SK-N-SH treated with all-trans-retinoic acid at 6 μM for 48 hours (cell line): Measurements from ENCODE around the gene CALB2.
A peak's percentile ranks its signal among the peaks of the same experiment; 100 is the strongest.

Experiments used
- ATAC-seq: fragments of 200-7000 bp; cut with Tn5 transposase; 3 replicates; pipeline ENCODE4 v1.9.1; 2020; ENCODE audit warnings: mild to moderate bottlenecking, moderate library complexity
- ARNTL ChIP-seq: fragments of 450-650 bp; formaldehyde crosslinking; IDR thresholded peaks from 2 replicates; pipeline ENCODE4 v1.5.0; 2020; ENCODE audit warnings: low read depth, mild to moderate bottlenecking, moderate library complexity, borderline replicate concordance
- BACH2 ChIP-seq: fragments of 250-450 bp; sonication (Bioruptor Pico); IDR thresholded peaks from 2 replicates; pipeline ENCODE4 v1.9.0; 2021; ENCODE audit warnings: mild to moderate bottlenecking, borderline replicate concordance
- CREB5 ChIP-seq: fragments of 250-450 bp; sonication (Bioruptor Pico); IDR thresholded peaks from 2 replicates; pipeline ENCODE4 v1.5.1; 2020; ENCODE audit warnings: low read depth, mild to moderate bottlenecking, moderate library complexity
- CSDC2 ChIP-seq: fragments of 250-450 bp; sonication (Bioruptor Pico); IDR thresholded peaks from 2 replicates; pipeline ENCODE4 v1.5.0; 2020; ENCODE audit warnings: mild to moderate bottlenecking, moderate library complexity
- ESRRG ChIP-seq: fragments of 250-450 bp; sonication (Bioruptor Pico); IDR thresholded peaks from 2 replicates; pipeline ENCODE4 v1.6.1; 2021; ENCODE audit warnings: mild to moderate bottlenecking
- GLIS3 ChIP-seq: fragments of 250-450 bp; sonication (Bioruptor Pico); IDR thresholded peaks from 2 replicates; pipeline ENCODE4 v1.5.0; 2020; ENCODE audit warnings: mild to moderate bottlenecking, moderate library complexity
- OSR1 ChIP-seq: fragments of 250-450 bp; sonication (Bioruptor Pico); IDR thresholded peaks from 2 replicates; pipeline ENCODE4 v1.8.0; 2022; ENCODE audit warnings: moderate library complexity, mild to moderate bottlenecking, inconsistent platforms
- PATZ1 ChIP-seq: fragments of 250-450 bp; sonication (Bioruptor Pico); IDR thresholded peaks from 2 replicates; pipeline ENCODE4 v1.8.0; 2020; ENCODE audit warnings: mild to moderate bottlenecking, moderate library complexity, borderline replicate concordance
- POU6F1 ChIP-seq: fragments of 250-450 bp; sonication (Bioruptor Pico); IDR thresholded peaks from 2 replicates; pipeline ENCODE4 v1.8.0; 2021; ENCODE audit warnings: low read depth, mild to moderate bottlenecking, moderate library complexity, borderline replicate concordance
- PPARA ChIP-seq: fragments of 250-450 bp; sonication (Bioruptor Pico); IDR thresholded peaks from 2 replicates; pipeline ENCODE4 v1.5.0; 2020; ENCODE audit warnings: mild to moderate bottlenecking, borderline replicate concordance
- RARB ChIP-seq: fragments of 250-450 bp; sonication (Bioruptor Pico); IDR thresholded peaks from 2 replicates; pipeline ENCODE4 v1.8.0; 2021; ENCODE audit warnings: mild to moderate bottlenecking, moderate library complexity
- SNAI2 ChIP-seq: fragments of 250-450 bp; sonication (Bioruptor Pico); IDR thresholded peaks from 2 replicates; pipeline ENCODE4 v1.5.0; 2020; ENCODE audit warnings: mild to moderate bottlenecking, moderate library complexity
- TCF4 ChIP-seq: fragments of 250-450 bp; sonication (Bioruptor Pico); IDR thresholded peaks from 2 replicates; pipeline ENCODE4 v1.8.0; 2021; ENCODE audit warnings: mild to moderate bottlenecking, moderate library complexity, borderline replicate concordance
- TOX ChIP-seq: fragments of 250-450 bp; sonication (Bioruptor Pico); IDR thresholded peaks from 2 replicates; pipeline ENCODE4 v1.8.0; 2021; ENCODE audit warnings: mild to moderate bottlenecking, moderate library complexity, borderline replicate concordance
- TSHZ2 ChIP-seq: fragments of 250-450 bp; sonication (Bioruptor Pico); IDR thresholded peaks from 2 replicates; pipeline ENCODE4 v1.5.0; 2020; ENCODE audit warnings: mild to moderate bottlenecking, moderate library complexity
- ZC3H10 ChIP-seq: fragments of 250-450 bp; sonication (Bioruptor Pico); IDR thresholded peaks from 2 replicates; pipeline ENCODE4 v1.5.1; 2021; ENCODE audit warnings: mild to moderate bottlenecking, moderate library complexity
- ZFP30 ChIP-seq: fragments of 450-650 bp; formaldehyde crosslinking; IDR thresholded peaks from 2 replicates; pipeline ENCODE4 v1.5.0; 2022; ENCODE audit warnings: mild to moderate bottlenecking, moderate library complexity
- ZNF565 ChIP-seq: fragments of 450-650 bp; formaldehyde crosslinking; conservative IDR thresholded peaks from 2 replicates; pipeline ENCODE4 v1.5.0; 2020; ENCODE audit warnings: low read depth, mild to moderate bottlenecking, moderate library complexity
- ZNF70 ChIP-seq: fragments of 450-650 bp; formaldehyde crosslinking; IDR thresholded peaks from 2 replicates; pipeline ENCODE4 v1.5.0; 2020; ENCODE audit warnings: mild to moderate bottlenecking, moderate library complexity
- ZNF8 ChIP-seq: fragments of 450-650 bp; formaldehyde crosslinking; IDR thresholded peaks from 2 replicates; pipeline ENCODE4 v1.5.0; 2020; ENCODE audit warnings: mild to moderate bottlenecking, moderate library complexity

Gene CALB2

DNA sequence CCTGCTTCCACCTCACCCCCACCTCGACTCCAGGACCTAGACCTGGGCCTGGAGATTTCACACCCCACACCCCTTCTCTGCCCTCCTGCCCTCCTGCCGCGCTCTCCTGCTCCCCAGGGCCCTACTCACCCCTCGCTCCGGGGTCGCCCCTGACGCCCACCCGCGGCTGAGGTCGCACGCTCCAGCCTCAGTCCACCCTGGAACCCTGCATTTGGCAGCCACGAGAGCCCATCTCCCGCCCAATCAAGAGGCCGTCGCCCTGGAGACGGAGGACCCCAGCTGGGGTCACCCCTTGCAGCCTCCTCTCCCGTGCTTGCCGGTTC, 67.2 kb downstream of the CALB2 start:
- no peak for ATAC-seq
- TF ChIP-seq RARB (CRISPR knock-in tag), result no peak

DNA sequence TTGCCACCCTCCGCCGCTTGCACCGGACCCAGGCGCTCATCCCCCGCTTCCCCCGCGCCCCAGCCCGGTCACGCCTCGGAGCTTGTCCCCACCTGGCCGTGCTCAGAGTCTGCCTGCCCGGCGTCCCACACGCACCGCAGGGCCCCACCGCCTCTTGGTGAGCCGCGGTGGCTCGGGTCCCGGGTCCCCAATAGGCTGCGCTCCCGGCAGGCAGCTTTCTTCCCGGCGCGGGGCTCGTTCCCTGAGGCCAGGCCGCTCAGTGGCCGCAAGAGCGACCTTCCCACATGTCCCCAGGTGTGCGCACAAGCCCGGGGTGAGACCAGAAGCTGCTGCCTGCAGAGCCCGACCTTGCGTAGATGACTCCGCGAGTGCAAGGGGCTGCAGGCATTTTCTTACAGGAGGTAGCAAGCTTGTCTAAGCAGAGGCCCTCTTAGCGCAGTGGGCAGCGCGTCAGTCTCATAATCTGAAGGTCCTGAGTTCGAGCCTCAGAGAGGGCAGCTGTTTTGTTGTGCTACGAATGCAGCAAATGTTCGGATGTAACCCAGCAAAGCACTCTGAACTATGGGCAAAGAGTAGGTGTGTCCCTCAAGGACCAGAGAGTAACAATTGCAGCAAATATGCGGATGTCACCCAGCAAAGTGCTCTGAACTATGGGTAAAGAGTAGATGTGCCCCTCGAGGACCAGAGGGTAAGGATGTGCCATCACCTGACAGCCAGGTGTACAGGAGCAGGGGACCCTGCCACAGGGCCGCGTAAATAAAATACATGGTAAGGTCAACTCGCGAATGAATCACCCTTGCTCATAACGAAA, 67.8 kb downstream of the CALB2 start:
- no peak for TF ChIP-seq TSHZ2 (CRISPR knock-in tag)
- no peak for TF ChIP-seq ARNTL (CRISPR knock-in tag)
- TF ChIP-seq ESRRG (CRISPR knock-in tag), result no peak
- peak; percentile 38; the same call in 1 of the 2 replicates for TF ChIP-seq PATZ1 (CRISPR knock-in tag)
- no peak for TF ChIP-seq GLIS3
- TF ChIP-seq SNAI2 (CRISPR knock-in tag), result no peak
- TF ChIP-seq, all 23 proteins: peak for 1
- peak; percentile 95 for ATAC-seq

DNA sequence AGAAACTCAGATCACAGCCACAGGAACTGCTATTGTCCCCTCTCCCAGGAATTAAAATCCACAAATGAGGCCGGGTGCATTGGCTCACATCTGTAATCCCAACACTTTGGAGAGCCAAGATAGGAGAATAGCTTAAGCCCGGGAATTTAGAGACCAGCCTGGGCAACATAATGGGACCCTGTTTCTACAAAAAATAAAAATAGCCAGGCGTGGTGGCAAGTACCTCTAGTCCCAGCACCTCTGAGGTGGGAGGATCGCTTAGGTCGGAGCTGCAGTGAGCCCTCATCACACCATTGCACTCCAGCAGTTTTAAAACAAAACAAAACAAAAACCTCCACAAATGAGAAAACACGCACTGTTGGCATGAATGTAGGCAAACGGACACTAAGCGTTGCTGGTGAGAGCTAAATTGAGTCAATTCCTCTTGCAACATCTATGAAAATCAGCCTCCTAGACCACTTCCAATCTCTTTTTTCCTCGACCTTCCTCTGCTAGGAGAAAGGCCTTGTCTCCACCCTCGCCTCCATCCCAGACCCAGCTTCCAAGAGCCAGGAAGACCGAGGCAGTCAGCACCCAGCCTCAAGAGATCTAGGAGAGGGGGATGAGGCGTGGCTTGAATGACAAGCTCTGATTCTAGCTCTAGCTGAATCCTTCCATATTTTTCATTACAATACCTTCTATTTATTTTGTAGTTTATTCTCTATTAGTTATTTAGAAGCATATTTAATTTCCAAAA, 68.5 kb downstream of the CALB2 start:
- no peak for TF ChIP-seq BACH2 (CRISPR knock-in tag)
- no peak for TF ChIP-seq ZNF70 (CRISPR knock-in tag)
- TF ChIP-seq TOX (CRISPR knock-in tag), result no peak
- TF ChIP-seq RARB (CRISPR knock-in tag), result no peak
- TF ChIP-seq PATZ1 (CRISPR knock-in tag), result no peak
- TF ChIP-seq ZNF565 (CRISPR knock-in tag), result no peak
- no peak for TF ChIP-seq POU6F1 (CRISPR knock-in tag)
- no peak for TF ChIP-seq GLIS3
- no peak for TF ChIP-seq ZC3H10 (CRISPR knock-in tag)
- TF ChIP-seq OSR1 (CRISPR knock-in tag), result no peak
- TF ChIP-seq ZNF8 (CRISPR knock-in tag), result no peak
- TF ChIP-seq ZFP30 (CRISPR knock-in tag), result no peak
- TF ChIP-seq TCF4 (CRISPR knock-in tag), result no peak
- TF ChIP-seq CSDC2 (CRISPR knock-in tag), result no peak
- no peak for TF ChIP-seq ESRRG (CRISPR knock-in tag)
- no peak for TF ChIP-seq PPARA (CRISPR knock-in tag)
- no peak for TF ChIP-seq CREB5 (CRISPR knock-in tag)
- TF ChIP-seq TSHZ2 (CRISPR knock-in tag), result no peak
- no peak for TF ChIP-seq ARNTL (CRISPR knock-in tag)
- no peak; the same call in 2 of the 3 replicates for ATAC-seq
